Left hindlimb (tissue), 1 donor: ENCODE data around the gene DCAF8.

ENCODE experiments used
- DNase-seq: peaks from one replicate; pipeline ENCODE4 v3.0.0-alpha.2; 2018

DCAF8 gene

DNA sequence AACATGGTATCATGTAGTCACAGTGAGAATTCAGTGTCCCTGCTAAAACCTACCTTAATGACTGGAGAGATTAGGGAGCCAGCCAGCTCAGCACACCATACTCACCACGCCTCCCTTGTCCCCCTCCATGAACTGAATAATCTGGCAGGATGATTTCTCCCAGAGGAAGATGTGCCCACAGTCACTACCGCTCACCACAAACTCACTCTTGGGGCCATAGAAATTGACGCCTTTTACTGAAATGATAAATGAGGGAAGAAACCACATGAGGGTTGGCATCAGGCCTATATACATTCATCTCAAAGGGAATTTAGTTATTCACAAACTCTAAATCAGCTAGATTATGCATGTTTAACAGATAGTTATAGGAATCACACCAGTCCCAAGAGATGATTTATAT, 39.8 kb downstream of the DCAF8 start:
- DNase-seq = no peak

DNA sequence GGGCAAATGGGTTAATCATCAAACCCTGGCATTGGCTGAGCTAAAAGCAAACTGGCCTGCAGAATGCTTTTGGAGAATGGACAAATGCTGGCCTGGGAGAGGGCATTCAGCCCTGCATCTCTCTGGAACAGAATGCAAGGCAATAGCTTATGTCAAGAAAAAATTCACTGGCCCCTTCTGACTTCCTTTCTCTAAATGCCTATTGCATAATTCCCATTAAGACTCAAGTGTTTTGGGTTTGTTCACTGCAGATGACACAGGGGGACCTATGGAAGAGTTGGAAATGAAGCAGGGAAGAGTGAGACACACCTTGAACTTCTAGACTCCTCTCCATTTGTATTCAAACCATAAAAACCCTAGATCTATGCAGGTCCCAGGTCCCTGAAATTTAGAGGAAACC, 41.3 kb downstream of the DCAF8 start:
- DNase-seq = no peak

DNA sequence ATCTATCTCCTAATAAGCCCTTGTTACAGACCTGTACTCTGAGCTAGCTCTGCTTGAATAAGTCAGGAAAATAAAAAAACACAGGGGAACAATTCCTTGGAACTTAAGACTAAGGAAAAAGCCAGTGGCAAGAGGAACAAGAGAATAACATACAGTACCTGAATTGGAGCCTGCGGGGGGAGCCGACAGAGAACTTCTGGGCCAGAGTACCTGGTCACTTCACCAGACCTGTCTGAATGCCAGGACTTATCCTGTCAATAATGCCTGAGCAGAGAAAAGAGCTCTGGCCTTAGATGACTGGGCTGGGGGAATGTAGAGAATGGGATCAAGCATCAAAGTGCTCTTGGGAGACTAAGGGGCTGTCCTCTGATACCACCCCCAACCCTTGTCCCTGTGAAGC, 42.0 kb downstream of the DCAF8 start:
- DNase-seq = no peak

DNA sequence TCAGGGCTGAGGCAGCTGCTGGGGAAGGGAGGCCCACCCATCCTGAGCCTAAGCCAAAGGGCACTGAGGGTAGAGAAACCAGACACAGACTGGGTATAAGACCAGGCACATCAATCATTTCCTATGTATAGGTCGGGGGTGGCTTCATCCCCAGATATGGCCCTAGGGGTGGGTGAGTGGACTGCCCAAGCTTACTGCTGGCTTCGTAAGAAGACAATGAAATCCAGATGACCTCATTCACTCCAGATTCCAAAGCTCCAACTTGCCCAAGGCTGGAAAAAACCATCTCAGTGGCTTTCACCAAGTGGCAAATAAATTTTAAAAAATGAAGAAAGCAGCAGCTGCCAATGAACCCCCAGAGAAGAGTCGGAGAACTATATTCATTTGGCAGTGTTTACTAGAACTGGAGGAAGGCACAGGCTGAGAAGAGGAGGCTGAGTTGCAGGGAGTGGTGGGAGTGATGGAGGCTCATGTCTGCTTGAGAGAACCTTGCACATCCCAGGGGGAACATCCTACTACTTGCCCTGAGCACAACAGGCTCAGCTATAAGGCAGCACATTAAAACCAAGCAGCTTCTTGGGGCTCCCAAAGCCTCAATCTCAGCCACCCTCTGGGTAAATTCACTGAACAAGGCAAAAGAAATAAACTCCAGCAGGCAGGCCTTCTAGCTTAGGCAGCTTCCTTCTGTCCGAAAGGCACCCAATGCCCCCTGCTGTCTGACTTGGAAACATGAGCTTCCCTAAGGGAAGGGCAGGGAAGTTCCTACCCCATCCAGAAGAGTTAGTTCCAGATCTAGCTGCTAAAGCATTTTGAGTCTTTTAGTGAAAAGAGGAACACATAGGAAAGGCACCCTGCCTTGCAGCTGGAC, 43.1 kb downstream of the DCAF8 start:
- DNase-seq = peak; percentile 51

DNA sequence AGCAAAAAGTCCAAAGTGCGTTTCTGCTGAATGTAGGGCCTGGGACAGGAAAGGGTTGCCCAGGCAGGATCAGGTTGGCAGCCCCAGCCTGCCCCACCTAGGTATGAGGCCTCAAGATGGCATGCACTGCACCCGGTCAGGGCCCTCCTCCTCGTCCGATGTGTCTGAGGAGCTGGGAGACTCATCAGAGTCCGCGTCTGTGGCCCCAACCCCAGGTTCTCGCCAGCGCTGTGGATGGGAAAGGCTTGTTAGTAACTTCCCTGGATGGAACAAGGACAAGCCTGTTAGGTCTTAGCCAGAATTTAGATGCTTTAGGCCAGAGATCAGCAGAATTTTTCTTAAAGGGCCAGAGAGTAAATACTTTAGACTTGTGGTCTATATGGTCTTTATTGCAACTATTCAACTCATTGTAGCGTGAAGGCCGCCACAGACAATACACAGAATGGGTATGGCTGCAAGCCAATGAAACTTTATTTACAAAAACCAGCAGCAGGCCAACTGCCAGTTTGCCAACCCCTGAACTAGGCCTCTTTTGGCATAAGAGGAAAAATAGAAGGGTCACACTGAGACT, 44.8 kb downstream of the DCAF8 start:
- no peak for DNase-seq

DNA sequence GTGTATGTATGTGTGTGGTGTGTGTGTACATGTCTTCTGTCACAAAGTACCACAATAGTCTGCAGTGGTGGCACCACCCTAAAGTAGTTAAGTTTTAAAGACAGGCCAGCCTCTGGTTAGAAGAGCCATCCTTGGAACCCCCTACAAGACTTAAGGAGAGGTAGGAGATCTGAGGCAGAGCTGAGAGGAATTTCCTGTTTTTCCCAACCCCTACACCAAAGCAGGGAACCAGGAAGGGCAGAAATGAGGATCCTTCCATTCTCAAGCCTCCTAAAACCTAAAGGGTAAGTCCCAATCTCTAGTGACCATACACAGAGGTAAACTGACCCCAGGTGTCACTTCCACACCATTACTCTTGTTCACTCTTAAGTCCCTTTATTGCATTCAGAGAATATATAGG, 46.0 kb downstream of the DCAF8 start:
- DNase-seq = no peak

DNA sequence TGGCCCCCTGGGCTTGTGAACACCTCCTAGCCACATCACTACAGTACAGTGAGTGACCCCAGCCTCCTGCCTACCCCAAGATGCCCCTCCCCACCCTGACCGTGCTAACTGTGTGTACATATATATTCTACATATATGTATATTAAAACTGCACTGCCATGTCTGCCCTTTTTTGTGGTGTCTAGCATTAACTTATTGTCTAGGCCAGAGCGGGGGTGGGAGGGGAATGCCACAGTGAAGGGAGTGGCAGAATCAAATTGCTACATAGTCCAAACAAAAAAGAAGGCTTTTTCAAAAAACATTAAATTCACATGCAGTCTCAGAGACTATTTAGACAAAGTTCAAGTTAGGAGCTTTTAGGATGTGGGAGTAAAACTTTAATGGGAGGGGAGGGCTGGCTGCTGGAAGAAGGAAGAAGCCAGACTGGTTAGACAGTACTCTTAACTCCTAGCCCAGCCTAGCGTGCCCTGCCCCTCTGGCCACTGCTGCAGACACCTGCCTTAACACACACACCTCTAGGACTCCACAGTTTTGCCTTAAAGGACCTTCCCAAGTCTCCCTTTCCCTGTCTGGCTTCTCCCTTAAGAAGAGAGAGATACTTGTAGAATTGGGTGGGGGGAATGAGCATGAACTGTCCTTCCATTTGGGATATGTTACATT, 47.7 kb downstream of the DCAF8 start:
- DNase-seq = no peak

DNA sequence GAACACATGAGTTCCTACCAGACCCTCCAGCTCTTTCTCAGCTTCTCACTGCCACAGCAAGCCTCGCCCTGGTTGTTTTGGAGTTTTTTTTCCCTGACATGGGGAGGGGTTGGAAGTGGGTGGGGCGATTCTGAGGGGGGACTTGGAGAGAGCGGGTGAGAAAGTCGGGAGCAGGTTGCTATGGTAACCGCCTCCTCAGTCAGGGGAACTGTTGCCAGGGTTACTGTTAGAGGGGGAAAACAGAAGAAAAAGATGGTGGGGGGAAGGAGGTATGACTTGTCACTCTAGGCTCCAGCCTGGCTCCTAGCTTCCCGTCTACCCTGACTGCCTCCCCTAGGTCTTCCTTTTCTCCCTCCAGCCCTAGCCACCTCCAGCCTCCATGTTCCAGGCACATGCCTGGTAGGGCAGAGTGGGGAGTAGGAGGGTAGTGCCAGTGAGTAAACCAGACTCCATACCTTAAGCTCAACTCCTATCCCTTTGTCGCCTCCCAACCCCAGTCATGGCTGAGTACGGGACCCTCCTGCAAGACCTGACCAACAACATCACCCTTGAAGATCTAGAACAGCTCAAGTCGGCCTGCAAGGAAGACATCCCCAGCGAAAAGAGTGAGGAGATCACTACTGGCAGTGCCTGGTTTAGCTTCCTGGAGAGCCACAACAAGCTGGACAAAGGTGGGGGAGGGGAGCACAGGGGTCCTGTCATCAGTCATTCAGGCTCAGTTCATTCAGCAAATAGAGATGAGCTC, 51.1 kb downstream of the DCAF8 start:
- no peak for DNase-seq

DNA sequence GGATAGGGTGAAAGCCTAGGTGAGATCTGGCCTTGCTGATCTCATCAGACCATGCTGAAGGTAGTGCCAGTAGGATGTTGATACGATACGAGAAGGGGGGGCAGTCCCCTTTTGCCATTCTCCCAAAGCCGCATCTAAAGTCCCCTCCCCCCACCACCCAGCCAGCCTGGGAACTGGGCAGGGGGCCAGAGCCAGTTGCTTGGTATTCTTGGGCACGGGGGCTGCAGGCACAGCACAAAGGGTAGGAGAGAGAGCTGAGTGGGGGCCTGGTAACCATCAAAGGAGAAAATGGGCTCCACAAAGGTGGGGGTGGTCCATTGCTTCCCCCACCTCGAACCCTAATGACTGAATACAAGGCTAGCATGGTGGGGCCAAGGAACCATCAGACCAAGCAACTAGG, 51.8 kb downstream of the DCAF8 start:
- no peak for DNase-seq

DNA sequence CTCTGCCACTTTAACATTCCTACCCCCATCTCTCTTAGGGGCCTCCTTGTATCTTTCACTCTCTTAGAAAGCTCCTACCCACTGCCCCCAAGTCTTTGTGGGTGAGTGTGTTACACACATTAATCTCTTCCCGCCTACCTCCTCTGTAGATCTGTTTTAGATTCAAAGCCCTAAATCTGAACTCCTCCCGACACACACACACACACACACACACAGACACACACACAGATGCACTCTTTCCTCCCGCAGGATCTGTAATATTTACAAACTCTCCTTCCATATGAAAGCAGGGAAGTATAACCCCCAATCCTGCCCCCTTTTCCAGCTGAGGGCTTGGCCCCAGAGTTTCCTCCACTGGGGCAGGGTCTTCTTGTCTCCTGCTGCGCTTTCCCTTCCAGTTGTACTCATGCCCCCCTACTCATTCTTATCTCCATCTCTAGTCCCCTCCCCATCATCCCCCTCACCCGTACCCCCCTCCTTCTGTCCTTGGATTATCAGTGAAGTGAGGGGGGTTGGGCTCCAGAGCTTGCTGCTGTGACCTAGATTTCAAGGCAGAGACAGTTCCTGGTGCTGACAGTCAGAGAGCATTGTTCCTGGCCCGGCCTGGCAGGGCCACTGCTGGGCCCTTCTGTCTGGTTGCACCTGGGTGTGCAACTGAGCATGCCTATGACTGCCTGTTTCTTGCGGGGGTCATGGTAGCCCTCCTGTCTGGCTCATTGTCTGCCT, 52.9 kb downstream of the DCAF8 start:
- DNase-seq = no peak

DNA sequence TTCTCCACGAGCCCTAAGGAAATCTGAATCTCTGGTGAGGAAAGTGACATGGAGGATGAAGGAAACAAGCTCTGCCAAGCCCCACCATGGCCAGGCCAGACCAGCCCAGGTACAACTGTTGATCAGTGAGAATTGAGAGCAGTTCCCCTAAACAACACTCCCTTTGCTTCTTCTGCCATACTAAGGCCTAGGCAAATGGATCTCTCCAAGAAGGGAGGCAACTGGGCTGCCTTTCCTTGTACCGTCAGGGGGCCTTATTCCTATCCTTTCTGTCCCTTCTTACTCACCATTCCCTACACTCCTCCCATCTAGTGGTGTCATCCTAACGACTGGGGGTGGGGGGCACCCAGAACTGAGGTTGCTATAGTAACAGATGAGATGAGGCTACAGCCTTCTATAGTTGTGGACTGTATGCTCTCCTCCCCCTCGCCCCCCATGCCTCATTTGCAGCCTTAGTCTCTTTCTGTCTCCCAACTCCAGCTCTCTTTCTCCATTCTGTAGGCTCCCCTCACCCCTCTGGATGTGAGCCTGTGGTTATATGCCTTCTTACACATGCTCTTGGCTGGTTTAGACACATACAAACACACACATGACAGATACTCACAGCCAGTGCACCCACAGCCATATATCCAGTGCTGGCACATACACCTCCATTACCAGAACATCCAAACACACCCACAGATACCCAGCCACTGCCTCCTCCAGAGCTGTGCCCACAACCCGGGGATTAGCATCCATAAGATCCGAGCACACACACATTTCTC, 53.6 kb downstream of the DCAF8 start:
- DNase-seq = no peak

DNA sequence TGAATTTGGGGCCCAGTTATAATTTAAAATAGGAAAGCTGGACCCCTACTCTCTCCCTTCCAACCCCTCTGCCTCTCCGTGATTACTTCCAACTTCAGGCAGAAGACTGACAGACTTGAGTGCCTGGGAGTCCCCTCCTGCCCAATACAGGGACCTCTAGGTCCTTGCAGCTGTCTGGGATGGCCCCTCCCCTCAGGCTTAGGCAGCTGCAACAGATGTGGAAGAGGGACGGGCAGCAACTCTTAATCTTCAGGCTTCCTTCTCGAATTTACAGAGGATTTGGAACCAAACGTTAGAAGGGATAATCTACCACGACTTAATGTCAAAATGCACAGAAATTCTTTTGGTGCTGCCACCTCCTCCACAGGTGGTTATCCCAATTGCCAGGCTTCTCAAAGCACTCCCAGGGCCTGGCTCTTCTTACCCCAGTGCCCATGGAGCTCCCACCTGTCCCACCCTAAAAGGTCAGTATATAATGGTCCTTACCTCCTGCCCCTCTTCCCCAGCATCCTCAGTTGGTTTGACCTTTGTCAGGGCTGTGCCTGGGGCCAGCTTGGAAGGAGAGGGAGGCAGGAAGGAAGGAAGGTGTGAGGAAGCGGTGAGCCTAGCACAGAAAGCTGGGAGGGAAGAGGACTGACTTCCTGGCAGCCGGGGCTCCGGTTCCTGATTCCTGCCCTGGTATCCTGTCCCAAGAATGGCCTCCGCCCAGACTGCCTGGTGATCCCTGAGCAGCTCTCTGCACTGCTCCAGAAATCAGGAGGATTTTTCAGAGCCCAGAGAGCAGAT, 54.4 kb downstream of the DCAF8 start:
- DNase-seq = no peak

DNA sequence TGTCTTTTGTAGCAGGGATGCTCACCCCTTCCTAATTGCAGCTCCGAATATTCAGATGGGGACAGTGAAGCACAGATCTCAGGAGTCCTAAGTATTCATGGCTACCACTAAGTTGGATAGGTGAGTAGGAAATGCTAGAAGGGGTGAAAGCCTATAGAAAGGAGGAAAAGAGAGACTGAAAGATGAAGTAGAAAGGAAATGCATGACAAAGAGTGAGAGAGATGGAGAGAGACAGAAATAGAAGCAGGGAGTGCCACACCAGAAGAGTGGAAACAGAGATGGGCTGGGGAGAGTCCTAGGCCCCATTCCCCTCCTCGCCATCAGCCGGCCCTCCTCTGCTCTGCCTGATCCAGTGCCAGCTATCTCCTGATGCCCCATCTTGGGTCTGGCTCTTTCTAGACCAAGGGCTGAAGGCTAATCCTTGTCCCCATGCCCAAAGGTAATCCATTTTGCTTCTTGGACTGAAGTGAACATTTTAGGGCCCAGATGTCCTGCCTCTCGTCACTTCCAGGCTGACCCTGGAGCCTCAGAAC, 55.2 kb downstream of the DCAF8 start:
- DNase-seq = no peak

DNA sequence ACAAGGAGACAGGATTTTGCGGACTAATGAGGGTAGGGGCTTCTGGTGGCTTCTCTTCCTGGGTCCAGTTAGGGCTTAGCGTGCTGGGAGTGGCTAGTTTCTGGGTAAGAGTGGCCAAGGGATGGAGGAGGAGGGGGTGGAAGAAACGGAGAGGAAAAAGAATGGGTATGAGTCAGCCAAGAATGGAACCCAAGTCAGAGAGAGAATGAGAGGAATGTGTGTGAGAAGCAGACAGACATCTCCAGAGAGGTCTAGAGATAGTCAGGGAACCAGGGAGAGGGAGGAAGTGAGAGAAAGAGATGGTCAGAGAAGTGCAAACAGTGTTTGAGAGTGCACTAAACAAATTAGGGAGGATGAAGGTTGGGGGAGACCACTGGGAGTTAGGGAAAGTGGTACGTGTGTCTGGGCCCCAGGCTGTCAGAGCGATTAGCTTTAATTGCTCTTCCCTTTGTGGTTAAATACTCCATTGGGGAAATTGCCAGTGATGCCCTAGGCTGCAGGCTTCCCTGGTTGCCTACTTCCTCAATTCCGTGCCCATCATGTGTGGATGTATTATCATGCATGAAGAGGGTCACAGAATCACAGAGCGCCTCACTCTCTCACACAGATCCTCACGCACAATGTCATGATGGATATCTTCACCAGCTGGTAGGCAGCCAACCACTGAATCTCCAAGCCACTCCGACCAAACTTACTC, 55.8 kb downstream of the DCAF8 start:
- no peak for DNase-seq

DNA sequence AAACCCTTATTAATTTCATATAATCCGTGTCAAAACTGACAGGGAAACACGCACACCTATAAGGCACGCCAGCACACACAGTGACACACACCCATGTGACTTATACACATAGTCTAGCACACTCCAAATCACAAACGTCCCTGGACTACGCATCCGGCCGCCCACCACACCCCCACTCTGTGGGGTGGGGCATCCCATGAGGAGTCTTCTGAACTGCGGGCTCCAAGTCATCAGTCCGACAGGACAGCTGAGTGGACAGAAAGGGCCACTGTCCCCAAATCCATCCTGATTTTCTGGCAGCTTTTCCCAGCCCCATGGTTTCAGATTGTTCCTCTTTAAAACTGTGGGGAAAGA, 56.3 kb downstream of the DCAF8 start:
- no peak for DNase-seq

DNA sequence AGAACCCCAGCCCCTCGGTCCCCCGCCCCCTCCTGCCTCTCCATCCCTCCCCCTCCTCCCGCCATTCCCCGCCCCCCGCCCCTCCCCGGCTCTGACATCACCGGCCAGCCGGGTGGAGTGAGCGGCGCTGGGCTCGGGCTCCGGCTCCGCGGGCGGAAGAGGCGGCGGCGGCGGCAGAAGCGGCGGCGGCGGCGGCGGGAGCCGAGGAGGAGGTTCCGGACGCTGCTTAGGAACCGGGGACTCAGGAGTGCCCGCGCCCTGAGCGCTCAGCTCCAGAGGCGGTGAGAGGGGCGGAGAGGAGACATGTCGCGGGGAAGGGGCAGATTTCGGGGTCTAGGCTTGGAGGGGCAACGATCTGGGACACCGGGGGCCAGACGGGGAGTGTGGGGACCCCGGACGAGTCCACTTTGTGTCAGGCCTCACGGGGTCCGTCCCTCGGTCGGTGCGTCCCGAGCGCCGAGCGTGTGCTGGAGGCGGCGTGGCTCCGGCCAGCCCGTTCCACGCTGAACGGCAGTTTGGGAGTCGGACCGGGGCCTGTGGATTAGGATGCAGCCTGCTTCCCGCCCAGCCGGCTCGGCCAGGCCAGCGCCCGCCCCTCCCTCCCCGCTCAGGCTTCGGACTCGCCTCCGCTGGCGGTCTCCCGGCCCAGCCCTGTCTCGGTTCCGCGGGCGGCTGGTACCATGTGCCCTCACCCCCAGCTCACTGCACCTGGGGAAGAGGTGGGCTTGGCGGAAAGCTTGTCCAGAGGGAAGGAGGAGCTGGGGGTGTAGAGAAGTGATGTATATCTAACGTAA, 56.9 kb downstream of the DCAF8 start, which contains the start of gene PEA15:
TSS of gene PEA15 (plus strand) at position 143 of the 794 bp plus-strand sequence. CDS start 6,161 bp downstream, outside the sequence.
- DNase-seq = peak; percentile 88

DNA sequence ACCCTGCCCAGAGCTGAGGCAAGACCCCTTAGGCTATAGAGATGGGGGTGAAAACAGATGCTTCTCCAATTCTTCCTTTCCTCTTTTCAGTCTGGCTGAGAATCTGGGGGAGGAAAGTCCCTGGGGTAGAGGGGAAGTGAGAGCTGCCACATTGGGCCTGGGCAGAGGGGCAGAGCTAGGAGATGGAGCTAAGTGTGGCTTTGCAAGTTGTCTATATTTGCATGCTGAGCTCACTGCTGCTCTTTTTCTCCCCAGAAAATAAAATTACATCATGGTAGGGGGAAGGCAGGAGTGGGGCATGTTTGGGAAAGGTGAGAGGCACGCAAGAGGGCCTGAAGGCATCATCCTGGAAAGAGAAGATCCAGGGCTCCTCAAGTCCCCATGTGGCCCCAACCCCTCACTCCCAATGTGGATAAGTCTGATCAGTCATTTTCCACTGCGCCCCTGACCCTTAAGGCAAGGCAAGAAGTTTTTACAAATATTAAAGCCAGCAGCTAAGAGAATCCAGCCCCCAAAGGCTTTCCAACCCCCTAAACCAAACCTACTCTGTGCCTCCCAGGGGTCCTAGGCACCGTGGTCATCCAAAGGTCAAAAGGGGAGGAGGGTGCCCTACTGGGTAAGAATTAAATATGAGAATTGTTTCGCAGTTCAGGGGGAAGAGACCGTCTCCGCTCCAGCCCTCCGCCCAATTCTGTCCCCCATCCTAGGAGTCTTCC, 57.7 kb downstream of the DCAF8 start:
- no peak for DNase-seq

DNA sequence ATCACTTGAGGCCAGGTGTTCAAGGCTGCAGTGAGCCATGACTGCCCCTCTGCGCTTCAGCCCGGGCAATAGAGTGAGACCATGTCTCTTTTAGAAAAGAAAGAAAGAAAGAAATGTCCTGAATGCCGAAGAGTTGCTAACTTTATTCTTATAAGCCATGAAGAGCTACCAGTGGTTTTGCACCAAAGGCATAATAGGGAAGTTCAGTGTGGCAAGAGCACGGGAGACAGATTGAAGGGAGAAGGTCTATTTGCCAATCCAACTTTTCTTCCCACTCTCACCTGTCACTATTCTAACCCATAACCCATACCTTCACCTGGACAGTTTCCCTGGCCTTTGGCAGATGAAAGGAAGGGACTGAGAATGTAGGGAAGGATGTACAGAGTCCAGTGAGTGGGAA, 61.6 kb downstream of the DCAF8 start:
- no peak for DNase-seq

DNA sequence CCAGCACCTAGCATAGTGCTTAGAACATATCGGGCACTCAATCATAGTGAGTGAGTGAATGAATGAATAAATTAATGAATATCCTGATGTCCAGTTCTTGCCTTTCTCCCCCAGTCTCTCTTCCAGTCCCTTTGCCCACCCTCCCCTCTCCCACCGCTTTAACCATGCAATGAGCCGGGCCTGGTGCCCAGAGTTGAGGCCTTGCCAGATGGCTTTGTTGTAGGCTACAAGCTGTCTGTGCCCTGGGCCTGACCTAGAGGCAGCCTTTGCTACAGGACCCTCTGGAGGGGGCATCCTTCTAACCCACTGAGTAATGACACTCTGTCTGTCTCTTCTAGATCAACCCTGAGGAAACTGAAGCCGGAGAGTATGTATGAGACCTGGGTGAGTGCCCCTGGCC, 65.1 kb downstream of the DCAF8 start:
- DNase-seq = no peak
